Endothelial cell of umbilical vein (primary cell): ENCODE measurements around the gene KCNK10. TPM values are rescaled to one million over a fixed set of nuclear protein-coding genes. Genes with fewer than 3 reads are reported as not detected.

ENCODE experiments used
- BruUV-seq: library from RNA; stranded (reverse); fragments of 400-500 nt; replicated peaks from 2 replicates; lab custom pipeline; 2021; lab: Mats Ljungman, UMichigan
- CTCF ChIA-PET: fragments of 300-600, 350-600 bp; sonication (Branson Sonifier 250); formaldehyde crosslinking; loops from one replicate; lab custom pipeline; 2021; ENCODE audit warnings: antibody characterized with exemption, inconsistent platforms; lab: Charles Lee
- POLR2A ChIA-PET: fragments of 300-600, 350-600 bp; sonication (Branson Sonifier 250); formaldehyde crosslinking; loops from one replicate; lab custom pipeline; 2021; ENCODE audit warnings: antibody characterized with exemption, inconsistent platforms; lab: Charles Lee
- DNase-seq: peaks from one replicate; pipeline ENCODE4 v3.0.0-alpha.2; 2011; ENCODE audit warnings: low read depth, low spot score
- FAIRE-seq: peaks from 2 replicates; lab custom pipeline; 2011; peaks lifted over from hg19 to GRCh38; lab: Jason Lieb, UNC
- H2AFZ ChIP-seq: 2 replicates; pipeline ENCODE4 v1.6.0; 2012; ENCODE audit warnings: low read depth, low read length, control low read depth, inconsistent platforms
- H3K27ac ChIP-seq: 2 replicates; pipeline ENCODE4 v1.5.1; 2011; ENCODE audit warnings: low read depth, mild to moderate bottlenecking, control low read depth, low read length, moderate library complexity; ENCODE audit not compliant: insufficient read depth
- H3K27me3 ChIP-seq, 2 experiments: 2 replicates each; pipeline versions ENCODE4 v1.6.0 to v1.6.1; 2011; ENCODE audit warnings: low read length in 2 of 2, mixed read lengths in 1 of 2; ENCODE audit not compliant: control insufficient read depth in 2 of 2, insufficient read depth in 2 of 2
- H3K36me3 ChIP-seq, 2 experiments: 2 replicates in 1 of 2; 3 replicates in 1 of 2; pipeline ENCODE4 v1.5.1; 2011; ENCODE audit warnings: low read length in 2 of 2, mild to moderate bottlenecking in 1 of 2, moderate library complexity in 1 of 2; ENCODE audit not compliant: control insufficient read depth in 2 of 2, insufficient read depth in 2 of 2; ENCODE audit errors: extremely low read depth in 1 of 2
- H3K4me1 ChIP-seq: 3 replicates; pipeline ENCODE4 v1.5.1; 2011; ENCODE audit warnings: mild to moderate bottlenecking, low read length; ENCODE audit not compliant: control insufficient read depth, insufficient read depth; ENCODE audit errors: extremely low read depth
- H3K4me2 ChIP-seq: 2 replicates; pipeline ENCODE4 v1.6.1; 2011; ENCODE audit warnings: low read length, control low read depth, mixed read lengths; ENCODE audit not compliant: insufficient read depth
- H3K4me3 ChIP-seq, 3 experiments: fragments of 200-600 bp in 1 of 3; sonication (generic), shearing (Covaris generic) in 1 of 3; replicated peaks in 1 of 3; 2 replicates each; pipeline ENCODE4 v1.5.1; 2011 to 2016; ENCODE audit warnings: control low read depth in 3 of 3, low read length in 3 of 3, mild to moderate bottlenecking in 2 of 3, inconsistent platforms in 1 of 3, low read depth in 1 of 3, moderate library complexity in 1 of 3; ENCODE audit not compliant: insufficient read depth in 1 of 3
- H3K79me2 ChIP-seq: 2 replicates; pipeline ENCODE4 v1.6.0; 2012; ENCODE audit warnings: low read length, inconsistent platforms; ENCODE audit not compliant: control insufficient read depth, insufficient read depth
- H3K9ac ChIP-seq: replicated peaks from 2 replicates; pipeline ENCODE3; 2011; ENCODE audit warnings: low read length, control low read depth; ENCODE audit not compliant: insufficient read depth; ENCODE audit errors: extremely low read depth
- H3K9me1 ChIP-seq: replicated peaks from 3 replicates; pipeline ENCODE4 v1.6.0; 2011; ENCODE audit warnings: mild to moderate bottlenecking, low read length; ENCODE audit not compliant: control insufficient read depth, insufficient read depth; ENCODE audit errors: extremely low read depth
- H3K9me3 ChIP-seq: replicated peaks from 2 replicates; pipeline ENCODE4 v1.5.1; 2012; ENCODE audit warnings: low read length, inconsistent platforms; ENCODE audit not compliant: control insufficient read depth, insufficient read depth
- H4K20me1 ChIP-seq: replicated peaks from 2 replicates; pipeline ENCODE3; 2011; ENCODE audit warnings: mild to moderate bottlenecking, low read length; ENCODE audit not compliant: control insufficient read depth, insufficient read depth; ENCODE audit errors: extremely low read depth
- EZH2 ChIP-seq: IDR thresholded peaks from 2 replicates; pipeline ENCODE4 v1.6.1; 2012; ENCODE audit warnings: borderline replicate concordance, low read depth, mild to moderate bottlenecking, moderate library complexity, low read length, inconsistent platforms; ENCODE audit not compliant: severe bottlenecking
- FOS ChIP-seq: IDR thresholded peaks from 2 replicates; pipeline ENCODE4 v1.6.1; 2011; ENCODE audit warnings: mild to moderate bottlenecking, low read length, moderate library complexity, borderline replicate concordance; ENCODE audit not compliant: insufficient read depth
- GATA2 ChIP-seq: IDR thresholded peaks from 2 replicates; pipeline ENCODE4 v1.7.0; 2011; ENCODE audit warnings: low read depth, mild to moderate bottlenecking, moderate library complexity, mixed read lengths, low read length; ENCODE audit not compliant: insufficient read length, insufficient read depth
- JUN ChIP-seq: IDR thresholded peaks from 2 replicates; pipeline ENCODE4 v1.6.1; 2011; ENCODE audit warnings: borderline replicate concordance, low read depth; ENCODE audit not compliant: insufficient read length, insufficient read depth
- MAX ChIP-seq: IDR thresholded peaks from 2 replicates; pipeline ENCODE4 v1.6.1; 2011; ENCODE audit not compliant: insufficient read depth, insufficient read length
- MYC ChIP-seq: IDR thresholded peaks from one replicate; pipeline ENCODE4 v1.6.1; 2011; ENCODE audit warnings: mild to moderate bottlenecking, low read depth, low read length
- POLR2A ChIP-seq: IDR thresholded peaks from 2 replicates; pipeline ENCODE4 v1.6.1; 2012; ENCODE audit warnings: low read depth, mild to moderate bottlenecking, control low read depth, low read length
- POLR2AphosphoS5 ChIP-seq: IDR thresholded peaks from 2 replicates; pipeline ENCODE4 v1.6.1; 2012; ENCODE audit warnings: low read depth, mild to moderate bottlenecking, control low read depth, low read length, moderate library complexity; ENCODE audit not compliant: insufficient read depth
- dilution Hi-C: fragments of 300-500 bp; cut with MboI; formaldehyde crosslinking; loops from one replicate; pipeline ENCODE4 v1.15.0; 2019; ENCODE audit warnings: low sequenced_read_pairs; ENCODE audit not compliant: extremely low pct_ligation_motif_present
- intact Hi-C: fragments of 100-400 bp; cut with micrococcal nuclease; formaldehyde crosslinking; loops from one replicate; pipeline ENCODE4 v1.10.0; 2022
- polyA plus RNA-seq, 4 experiments: library from polyadenylated mRNA; depleted of rRNA in 3 of 4; stranded (reverse) in 3 of 4; unstranded in 1 of 4; fragments of >200 nt; gene quantifications; 2 replicates each; pipeline versions ENCODE4 v1.2.1 to v1.2.3, GENCODE V29; 2011 to 2012; ENCODE audit warnings: missing spikeins in 1 of 4
- total RNA-seq: library from RNA; stranded (reverse); gene quantifications from 2 replicates; pipeline ENCODE4 v1.2.3, GENCODE V29; 2021
- TF ChIP-seq, protein P1 (sequence below), 2 donors: IDR thresholded peaks; 1 replicate in 1 of 2; 2 replicates in 1 of 2; pipeline ENCODE4 v1.5.1; 2011; ENCODE audit warnings: low read length in 2 of 2, mild to moderate bottlenecking in 2 of 2, moderate library complexity in 2 of 2, control low read depth in 1 of 2, inconsistent platforms in 1 of 2, low read depth in 1 of 2; ENCODE audit not compliant: insufficient read depth in 1 of 2; ENCODE audit errors: extremely low read depth in 1 of 2

Gene KCNK10
- total and polyA plus RNA-seq, 2 donors (not counting 3 experiments of a cell fraction or from before 2014, with no cell fraction given), result not detected

DNA sequence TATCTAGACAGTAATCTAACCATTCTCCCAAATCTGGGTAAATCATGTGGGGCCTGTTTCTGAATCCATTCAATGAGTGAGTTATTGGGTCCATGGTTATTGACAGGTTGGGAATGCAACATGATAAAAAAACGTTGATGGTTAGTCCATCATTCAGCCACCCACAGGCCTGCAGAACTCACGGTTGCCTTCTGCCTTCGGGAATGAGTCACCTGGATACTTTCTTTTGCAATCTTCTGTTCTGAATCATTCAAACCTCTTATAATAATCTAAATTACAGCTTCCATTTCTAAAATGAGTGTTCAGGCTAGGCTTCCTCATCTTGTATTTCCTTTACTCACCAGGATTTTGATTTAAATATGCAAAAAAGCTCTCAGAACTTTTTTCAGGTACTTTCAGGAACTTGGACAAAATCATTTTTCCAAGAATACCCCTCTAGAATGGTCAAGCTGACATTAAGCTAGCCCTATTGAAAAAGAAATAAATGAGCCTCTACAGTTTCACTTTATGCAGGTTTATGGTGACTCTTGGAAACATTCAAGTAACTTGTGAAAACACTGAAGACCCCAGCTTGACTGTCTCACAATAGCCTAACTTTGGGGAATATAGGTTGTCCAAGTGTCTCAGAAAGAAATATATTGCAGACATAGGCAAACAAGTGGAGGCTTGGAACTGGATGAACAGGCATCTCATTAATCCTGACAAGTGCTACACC lies 94.4 kb downstream of the KCNK10 start:
- Histone ChIP-seq H3K9ac (no peak overlapping the region), H3K27me3 (no peaks in the 10 kb centered on the region), H4K20me1 (no peaks in the 10 kb centered on the region), H3K36me3 (no peaks in the 10 kb centered on the region), H3K4me2 (no peak overlapping the region), H2AFZ (no peak overlapping the region), H3K79me2 (no peaks in the 10 kb centered on the region), H3K4me3 (no peak overlapping the region), H3K9me3 (no peaks in the 10 kb centered on the region), H3K4me1 (no peaks in the 10 kb centered on the region), H3K27ac (no peak overlapping the region), H3K9me1 (no peaks in the 10 kb centered on the region)
- intact Hi-C loops (no loop called here), dilution Hi-C loops (no loop called here)
- POLR2A ChIA-PET, result no interaction called here
- CTCF ChIA-PET, result no interaction called here
- TF ChIP-seq MAX (no peak), POLR2AphosphoS5 (no peak), POLR2A (no peak), EZH2 (no peak), GATA2 (no peak), FOS (no peak), JUN (no peak), MYC (no peak)
- TF ChIP-seq, protein P1, sequence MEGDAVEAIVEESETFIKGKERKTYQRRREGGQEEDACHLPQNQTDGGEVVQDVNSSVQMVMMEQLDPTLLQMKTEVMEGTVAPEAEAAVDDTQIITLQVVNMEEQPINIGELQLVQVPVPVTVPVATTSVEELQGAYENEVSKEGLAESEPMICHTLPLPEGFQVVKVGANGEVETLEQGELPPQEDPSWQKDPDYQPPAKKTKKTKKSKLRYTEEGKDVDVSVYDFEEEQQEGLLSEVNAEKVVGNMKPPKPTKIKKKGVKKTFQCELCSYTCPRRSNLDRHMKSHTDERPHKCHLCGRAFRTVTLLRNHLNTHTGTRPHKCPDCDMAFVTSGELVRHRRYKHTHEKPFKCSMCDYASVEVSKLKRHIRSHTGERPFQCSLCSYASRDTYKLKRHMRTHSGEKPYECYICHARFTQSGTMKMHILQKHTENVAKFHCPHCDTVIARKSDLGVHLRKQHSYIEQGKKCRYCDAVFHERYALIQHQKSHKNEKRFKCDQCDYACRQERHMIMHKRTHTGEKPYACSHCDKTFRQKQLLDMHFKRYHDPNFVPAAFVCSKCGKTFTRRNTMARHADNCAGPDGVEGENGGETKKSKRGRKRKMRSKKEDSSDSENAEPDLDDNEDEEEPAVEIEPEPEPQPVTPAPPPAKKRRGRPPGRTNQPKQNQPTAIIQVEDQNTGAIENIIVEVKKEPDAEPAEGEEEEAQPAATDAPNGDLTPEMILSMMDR (IDR thresholded peaks at IDR 0.05; ENCODE audit: extremely low read depth in 1 of 2, insufficient read depth in 1 of 2, low read depth in 1 of 2, low read length in 2 of 2), result no peak
- no peak for FAIRE-seq
- BruUV-seq, result no TSS peak
- DNase-seq, result no peak
